Measurements from ENCODE around the gene SPNS3.

The SPNS3 gene

DNA sequence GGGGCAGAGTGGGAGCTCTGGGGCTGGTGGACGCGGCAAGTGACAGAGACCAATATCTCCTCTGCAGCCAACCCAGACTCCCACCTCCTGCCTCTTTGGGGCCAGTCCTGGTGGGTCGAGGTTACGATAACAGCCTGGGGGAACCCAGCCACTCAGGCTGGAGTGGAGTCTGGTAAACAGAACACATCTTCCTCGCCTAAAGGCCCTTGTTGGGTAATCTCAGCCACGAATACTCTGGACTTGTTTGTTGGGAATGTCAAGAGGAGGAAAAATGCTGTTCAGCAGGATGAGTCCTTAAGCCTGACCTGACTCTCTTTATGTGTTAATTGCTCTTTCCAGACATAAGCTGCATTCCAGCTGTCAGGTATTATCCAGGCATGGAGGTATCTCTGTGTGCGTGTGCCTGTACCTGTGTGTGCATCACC lies 56.9 kb downstream of the SPNS3 start:
- DNase-seq = no peak

DNA sequence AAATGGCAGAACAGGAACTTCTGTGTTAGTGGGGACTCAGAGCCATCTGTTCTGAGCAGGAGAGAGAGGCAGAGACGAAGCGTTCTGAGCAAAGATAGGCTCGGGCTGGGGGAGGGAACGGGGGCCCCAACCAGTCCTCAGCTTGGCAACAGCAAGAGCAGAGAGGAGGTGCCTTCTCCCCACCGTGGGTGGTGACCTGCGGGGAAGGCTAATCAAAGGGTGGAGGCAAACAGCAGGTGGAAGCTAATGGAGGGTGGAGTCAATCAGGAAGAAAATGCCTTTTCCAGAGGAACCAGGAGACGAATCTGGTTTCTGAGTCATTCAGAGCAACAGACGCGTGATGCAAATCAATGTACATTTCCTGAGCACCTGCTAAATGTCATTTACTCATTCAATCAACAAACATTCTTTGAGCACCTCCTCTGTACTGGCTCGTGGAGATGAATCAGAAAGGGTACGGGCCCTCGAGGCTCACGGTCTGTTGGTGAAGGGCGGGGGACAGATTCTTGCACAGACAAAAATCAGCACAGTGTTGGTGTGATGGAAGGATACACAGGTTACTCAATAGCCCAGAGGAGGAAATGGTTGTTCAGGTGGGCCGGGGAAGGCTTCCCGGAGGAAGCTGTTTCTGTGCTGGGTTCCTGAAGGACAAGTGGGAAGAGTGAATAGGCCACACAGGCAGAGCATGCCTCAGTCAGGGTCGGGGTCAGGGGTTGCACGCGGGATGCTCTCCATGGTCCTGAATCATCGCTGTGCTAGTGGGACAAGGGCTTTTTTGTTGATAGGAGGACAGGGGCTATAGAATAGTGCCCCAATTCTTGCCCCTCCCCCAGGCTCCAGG lies 59.2 kb downstream of the SPNS3 start:
- DNase-seq = no peak

DNA sequence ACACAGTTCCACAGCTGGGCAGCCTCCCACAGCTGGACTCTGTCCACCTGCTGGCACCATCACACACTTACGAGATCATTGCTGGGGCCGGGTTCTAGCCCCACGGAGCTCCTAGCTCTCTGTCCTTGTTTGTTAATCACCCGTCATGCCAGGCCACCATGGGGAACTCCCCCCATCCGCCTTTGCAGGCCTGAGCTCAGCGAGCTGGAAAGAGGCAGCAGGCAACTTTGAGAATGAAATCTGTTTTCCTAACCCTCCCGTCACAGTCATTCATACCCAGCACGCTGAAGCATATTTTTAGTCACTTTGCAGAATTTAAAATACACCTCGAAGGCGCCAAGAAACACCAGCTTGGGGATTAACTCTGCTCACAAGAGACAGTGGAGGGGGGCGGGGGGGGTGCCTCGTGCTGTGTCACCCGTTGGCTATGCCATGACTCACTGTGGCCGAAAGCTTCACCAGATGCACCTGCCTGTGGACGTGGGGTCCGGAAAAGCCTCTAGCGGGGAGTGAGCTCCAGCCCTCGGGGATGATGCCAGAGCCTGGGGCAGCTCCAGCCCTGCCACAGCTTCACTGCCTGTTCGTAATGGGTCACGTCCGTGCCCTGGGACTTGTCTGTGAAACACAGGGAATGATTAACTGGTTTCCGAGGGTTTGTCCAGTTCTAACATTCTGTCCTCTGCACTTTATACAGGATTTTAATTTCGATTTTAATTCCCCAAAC lies 63.5 kb downstream of the SPNS3 start:
- no peak for DNase-seq

DNA sequence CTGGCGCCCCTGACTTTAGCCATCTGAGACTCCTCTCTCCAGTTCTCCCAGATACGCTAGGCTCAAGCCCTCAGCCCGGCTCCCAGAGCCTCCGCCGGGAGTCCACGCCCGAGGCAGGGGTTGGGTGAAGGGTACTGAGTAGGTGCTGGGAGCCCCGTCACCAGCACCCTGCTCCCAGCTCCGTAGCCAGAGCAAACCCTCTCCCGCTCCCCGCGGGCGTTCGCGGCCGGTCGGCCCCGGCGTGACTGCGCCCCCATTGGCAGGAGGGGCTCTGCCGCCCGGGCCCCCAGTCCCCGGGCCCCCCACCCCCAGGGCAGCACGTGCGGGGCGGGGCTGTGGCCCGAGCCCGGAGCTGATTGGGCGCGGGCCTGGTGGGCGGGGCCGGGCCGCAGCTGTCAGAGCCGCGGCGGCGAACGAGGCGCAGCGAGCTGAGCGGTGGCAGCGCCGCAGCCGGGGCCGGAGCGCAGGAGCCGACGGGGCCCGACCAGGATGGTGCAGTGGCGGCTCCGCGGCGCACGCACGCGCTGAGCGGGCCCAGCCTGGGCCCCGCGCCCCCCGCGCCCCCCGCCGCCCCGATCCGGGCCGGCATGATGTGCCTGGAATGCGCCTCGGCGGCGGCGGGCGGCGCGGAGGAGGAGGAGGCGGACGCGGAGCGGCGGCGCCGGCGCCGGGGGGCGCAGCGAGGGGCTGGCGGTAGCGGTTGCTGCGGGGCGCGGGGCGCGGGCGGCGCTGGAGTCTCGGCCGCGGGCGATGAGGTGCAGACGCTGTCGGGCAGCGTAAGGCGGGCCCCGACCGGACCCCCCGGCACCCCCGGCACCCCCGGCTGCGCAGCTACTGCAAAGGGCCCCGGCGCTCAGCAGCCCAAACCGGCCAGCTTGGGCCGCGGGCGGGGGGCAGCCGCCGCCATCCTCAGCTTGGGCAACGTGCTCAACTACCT lies 65.0 kb downstream of the SPNS3 start, which contains the start of gene SPNS2:
TSS of gene SPNS2 (plus strand) at position 421 of the 937 bp plus-strand sequence. CDS start at position 588, 167 bp downstream.
- peak; percentile 70 for DNase-seq

DNA sequence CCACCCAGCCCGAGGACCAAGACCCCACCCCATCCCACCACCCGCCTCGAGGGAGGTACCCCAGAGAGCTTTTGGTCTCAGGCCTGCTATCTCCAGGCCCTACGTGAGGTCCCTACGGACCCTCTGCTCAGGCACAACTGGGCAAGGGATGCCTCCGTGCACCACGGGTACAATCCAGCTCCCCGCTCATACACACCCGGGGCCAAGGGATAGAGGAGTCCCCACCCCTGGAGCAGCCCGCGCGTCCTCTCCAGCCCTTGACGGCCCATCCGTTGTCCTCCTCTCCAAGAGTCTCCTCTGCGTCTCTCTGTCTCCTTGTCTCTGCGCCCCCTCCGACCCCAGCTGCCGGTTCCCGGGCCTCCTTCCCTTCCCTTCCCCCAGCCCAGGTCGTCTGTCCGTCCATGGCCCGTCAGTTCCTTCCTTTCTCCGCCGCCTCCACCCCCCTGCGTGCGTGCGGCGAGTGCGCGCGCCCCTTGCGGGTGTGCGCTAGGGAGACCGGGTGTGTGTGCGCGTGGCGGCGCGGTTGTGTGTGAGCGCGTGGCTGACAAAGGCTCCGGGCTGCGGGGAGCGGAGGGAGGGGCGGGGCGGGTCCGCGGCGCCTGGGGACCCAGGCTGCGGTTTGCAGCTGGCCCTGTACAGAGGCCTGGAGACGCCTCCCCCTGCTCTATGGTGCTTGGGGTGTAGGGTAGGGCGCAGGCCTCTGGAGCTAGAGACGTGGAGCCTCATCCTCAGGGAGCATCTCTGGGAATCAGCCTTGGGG lies 65.9 kb downstream of the SPNS3 start:
- DNase-seq = peak; percentile 35

DNA sequence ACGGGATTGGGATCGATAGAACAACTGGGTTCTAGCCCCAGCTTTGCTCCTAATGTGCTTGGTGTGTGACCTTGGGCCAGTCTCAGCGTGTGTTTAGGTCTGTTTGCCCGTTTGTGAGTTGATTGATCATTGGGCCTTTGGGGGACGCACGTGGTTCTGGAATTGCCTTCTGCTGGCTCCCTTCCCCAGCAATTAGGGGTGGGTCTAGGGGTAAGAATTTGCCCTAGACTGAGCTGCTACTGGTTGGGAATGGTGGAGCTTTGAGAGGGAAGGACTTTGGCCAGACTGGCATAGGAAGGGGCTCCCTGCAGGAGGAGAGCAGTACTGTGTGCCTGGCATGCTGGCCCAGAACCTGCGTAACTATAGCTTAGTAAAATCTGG lies 66.4 kb downstream of the SPNS3 start:
- no peak for DNase-seq

DNA sequence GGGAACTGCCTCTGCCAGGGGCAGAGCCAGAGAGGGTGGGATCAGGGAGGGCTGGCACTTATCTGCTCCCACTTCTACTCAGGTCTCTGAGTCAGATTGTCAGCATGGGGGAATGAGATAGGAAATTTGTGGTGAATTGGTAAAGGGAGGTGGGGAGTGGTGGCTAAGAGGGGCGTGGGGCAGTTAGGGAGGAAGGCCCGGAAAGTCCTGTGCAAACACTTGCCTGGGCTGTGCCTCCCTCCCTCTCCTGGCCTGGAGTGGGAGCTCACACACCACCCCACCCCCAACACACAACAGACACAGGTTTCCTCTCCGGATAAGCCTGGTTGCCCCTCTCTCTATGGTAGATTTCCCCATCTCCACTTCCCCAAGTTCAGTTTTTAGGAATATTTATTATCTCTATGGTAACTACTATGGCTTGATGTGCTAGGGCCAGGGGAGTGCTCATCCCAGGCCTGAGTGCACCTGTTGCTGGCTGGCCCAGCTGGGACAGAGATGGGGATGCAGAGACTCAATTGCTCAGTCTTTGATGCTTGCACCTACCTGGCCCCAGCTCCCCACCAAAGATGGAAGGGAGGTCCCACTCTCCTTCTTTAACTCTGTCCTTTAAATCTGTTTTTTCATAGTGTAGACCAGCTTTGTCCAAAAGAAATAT lies 67.7 kb downstream of the SPNS3 start:
- no peak for DNase-seq

DNA sequence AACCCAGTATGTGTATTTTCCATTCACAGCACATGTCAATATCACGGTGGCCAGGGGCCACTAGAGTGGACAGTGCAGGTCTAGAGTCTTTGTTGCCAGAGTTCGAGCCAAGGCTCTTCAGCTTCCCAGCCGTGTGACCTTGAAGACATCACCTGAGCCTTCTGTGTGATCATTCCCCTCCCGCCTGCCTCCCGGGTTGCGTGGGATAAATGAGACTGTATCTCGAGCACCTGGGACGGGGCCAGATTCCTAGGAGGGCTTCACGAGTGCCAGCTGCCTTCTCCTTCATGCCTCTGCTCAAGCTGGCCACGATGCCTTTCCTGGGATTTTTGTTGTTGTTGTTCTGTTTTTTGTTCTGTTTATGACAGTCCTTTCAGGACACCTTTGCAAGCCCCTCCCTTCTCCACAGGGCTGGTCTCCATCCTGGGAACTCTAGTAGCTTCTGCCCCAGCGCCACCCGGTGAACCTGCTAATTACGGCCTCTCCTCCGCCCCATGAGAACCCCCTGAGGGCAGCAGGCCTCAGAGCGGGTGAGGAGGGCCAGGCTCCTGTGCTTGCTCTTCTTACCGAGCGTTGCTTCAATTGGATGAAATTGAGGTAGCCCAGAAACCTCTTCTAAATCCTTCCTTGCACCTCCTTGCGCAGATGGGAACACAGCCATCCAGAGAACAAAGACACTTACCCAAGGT lies 68.9 kb downstream of the SPNS3 start:
- no peak for DNase-seq

DNA sequence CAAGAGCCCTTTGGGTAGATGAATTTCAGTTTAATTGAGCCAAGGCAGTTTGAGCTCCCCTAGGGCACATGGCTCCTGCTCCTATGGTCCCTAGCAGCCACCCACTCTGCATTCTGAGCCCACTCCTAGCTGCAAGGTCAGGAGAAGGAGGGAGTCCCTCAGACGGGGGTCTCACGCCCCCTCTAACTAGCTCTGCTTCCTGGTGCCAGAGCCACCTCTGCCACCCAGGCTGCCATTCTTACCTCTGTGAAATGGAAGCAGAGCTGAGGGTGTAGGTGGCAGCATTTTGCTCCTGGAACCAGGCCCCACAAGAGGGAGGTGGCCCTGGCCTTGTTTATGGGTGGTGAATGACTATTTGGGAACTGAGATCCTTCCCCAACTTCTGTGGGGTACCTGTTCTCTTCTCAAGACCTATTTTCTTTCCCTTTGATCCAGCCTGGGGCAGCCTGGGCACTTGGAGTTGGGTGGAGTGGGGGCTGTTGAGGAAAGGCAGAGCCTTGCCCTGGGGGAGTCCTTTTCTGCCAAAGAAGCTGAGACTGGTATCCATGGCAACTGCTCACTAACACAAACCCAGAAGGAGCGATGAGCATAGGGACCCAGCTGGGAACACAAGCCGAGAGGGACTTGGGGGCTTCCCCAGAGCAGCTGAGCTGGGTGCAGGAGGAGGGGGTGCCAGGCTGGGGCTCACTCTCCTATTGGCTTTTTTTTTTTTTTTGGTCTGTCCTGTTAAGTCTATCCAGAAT lies 69.7 kb downstream of the SPNS3 start:
- DNase-seq = no peak

DNA sequence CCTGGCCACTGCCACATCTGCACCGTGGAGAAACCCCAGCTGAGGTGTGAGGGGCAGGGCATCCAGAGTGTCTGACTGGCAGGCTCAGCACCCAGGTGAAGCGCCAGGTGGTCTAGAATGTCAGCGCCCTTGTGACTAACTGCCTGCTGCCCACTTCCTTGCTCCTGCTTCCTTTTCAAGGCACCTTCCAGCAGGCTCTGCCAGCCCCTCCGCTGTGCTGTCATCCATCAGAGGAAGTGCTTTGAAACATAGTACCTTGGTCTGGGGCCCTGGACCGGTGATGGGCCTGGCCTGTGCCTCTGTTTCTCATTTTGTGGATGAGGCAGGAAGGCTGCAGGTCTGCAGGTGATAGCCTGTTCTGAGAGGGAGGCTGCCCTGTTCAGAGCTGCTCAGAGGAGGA lies 70.4 kb downstream of the SPNS3 start:
- no peak for DNase-seq

DNA sequence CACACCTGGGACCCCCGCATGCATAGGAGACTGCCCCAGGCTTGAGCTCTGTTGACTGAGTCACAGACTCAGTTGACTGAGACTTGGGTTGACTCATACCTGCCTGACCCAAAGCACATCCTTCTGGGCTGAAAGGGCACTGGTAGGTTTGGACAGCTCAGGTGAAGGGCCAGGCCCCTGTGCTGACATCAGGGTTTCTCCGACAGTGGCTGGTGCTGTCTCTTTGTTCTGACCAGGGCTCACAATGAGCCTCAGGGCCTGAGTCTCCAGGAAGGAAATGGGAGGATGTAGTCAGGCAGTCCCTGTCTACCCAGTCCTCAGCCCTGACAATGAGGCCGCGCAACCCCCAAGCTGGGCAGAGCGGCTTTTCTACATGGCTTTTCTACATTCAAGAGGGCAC lies 71.4 kb downstream of the SPNS3 start:
- DNase-seq = no peak

DNA sequence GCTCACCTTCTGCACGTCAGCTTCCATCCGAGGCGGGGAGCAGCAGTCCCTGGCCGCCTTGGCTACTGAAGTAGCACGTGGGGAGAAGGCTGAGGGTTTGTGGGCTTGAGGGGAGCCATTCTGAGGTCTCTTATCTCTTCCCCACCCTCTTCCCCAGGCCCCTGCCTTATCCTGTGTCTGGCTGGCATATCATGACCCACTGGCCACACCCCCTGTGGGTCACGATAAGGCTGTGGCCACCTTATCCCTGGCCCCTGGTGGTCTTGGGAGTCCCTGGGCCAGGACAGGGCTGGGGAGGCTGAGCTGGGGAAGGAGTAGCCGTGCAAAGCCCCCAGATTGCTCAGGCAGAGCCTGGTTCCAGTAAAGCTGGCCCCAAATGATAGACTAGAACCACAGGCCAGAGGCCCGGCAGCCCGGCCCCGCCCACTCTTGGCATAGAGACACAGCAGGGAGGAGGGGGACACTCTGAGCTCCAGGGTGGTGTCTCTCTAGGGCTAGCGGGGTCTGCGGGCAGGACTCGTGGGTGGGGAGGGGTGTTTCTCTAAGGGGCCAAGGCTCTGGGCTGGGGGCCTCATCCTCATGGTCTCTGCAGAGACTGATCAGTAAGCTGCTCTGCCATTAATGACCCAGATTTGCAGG lies 72.6 kb downstream of the SPNS3 start:
- no peak for DNase-seq

DNA sequence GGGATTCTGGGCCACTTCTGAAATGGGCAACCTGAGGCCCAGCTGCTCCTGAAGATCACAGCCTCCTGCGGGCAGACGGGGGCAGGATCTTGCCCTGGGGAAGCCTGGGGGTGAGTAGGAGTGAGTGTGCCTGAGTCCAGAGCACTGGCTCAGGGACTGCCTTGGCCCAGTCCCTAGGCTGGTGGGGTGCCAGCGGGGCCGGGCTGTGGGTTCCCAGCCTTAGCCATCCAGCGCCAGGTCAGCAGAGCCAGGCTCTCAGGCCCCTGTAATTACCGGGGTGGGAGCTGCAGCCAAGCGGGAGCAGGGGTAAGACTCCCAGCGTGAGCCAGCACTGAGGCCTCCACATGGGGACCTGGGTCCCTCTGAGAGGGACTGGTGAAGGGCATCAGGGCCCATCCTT lies 73.2 kb downstream of the SPNS3 start:
- DNase-seq = no peak

DNA sequence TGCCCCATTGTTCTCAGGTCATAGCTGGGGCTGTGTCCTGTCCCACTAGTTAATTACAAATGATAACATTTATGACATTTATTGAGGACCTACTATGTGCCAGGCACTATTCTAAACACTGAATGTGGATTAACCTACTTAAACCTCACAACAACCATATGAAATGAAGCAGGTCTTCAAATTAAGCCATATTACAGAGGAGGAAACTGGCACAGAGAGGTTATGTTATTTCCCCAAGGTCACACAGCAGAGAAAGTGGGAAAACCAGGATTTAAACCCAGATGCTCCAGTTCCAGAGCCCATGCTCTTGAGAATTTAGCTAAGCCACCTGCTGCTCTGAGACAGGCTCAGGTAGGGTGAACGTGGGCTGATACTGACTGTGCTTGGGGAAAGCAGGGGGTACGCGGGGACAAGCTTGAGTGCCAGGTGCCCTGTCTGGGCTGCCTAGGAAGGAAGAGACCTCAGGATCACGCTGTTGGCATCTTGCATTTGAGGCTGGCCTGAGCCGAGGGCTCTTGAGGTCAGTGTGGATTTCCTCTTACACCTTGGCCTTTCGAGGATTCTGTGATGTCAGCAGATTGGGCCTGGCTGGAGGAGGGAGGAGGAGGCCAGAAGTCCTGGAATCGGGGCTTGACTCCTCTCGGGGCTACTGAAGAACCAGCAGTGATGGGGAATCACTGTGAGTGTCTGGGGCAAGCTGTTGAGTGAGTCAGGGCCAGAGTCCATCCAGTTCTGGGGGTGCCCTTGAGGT lies 73.8 kb downstream of the SPNS3 start:
- no peak for DNase-seq

DNA sequence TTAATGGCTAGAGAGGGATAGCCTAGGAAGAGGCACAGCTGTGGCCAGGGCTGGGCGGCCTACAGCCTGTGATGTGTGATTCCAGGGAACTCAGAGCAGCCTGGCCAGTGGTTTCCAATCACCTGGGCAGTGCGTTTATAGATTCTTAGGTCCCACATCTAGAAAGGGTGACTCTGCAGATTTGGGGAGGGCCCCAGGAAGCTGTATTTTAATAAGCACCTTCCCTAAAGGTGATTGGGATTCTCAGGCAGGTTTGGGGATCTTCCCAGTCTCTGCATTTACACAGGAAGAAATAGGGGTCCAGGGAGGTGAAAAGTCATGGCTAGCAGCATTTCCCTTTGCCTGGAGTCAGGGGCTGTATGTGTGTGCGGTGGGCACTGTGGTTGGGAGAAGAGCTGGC lies 74.5 kb downstream of the SPNS3 start:
- no peak for DNase-seq

DNA sequence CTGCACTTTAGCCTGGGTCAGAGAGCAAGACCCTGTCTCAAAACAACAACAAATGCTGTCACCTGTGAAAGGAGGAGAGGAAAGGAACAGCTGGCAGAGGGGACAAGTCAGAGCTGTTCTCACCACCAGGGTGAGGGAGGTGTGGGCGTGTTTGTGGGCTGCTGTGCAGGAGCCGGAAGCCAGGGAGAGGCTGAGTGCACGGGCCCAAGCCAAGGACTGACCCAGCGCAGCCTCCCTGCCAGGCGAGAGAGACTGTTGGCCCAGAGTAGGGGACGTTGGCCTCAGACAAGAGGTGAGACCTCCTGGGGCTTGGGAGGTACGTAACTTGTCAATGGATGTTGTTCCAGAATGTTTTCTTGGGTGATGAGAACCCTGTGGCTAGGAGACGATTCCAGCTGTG lies 75.7 kb downstream of the SPNS3 start:
- DNase-seq = peak; percentile 20

DNA sequence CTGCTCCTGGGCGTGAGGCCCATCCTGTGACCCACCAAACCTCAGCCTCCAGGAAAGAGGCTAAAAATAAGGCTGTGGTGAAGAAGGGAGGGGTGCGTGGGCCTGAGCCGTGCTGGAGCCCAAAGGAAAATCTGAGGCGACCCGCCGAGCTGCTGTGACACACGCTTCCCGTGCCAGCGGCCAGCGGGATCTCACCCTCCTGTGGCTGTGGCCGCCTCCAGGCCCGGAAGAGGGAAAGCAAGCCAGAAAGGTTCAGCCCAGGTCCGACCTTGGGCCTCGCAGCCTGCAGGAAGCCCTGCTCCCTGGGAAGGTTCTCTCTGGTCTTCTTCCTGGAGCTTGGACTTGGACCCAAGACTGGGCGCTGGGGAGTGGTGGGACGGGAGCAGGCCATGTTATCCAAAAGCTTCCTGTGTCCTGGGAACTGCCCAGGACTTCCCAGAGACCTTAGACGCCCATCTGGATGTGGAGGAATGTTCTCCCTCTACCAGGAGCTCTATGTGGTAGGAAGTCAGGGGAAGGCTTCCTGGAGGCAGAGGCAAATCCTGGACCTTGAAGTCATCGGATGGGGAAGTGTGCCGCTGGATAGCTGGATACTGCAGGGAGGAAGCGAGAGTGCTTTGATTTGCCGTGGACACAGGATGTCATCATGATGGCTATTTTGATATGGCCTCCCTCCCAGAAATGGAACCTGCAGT lies 76.3 kb downstream of the SPNS3 start:
- no peak for DNase-seq

DNA sequence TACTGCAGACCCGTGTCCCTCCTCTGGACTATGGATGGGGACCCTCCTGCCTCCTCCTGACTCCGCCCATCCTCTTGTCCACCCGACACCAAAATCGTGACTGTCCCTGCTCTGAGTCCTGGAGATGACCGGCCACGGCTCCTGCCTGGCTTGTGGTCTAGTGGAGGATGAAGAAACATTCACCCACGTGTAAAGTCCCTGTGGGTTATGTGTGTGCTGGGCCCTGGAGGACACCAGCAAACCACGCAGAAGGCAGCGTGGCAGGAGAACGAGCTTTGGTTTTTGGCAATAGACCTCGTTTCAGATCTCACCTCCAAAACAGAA lies 76.8 kb downstream of the SPNS3 start:
- DNase-seq = no peak

Measured in activated naive CD4-positive, alpha-beta T cell treated with Interleukin-2 at 50 U/mL for 16 hours (primary cell).